Neuronal stem cell (in vitro differentiated cells): ENCODE measurements around the gene IRX2.

Experiments
- DNase-seq: peaks from one replicate; pipeline ENCODE4 v3.0.0-alpha.2; 2013; ENCODE audit warnings: low spot score
- H2AFZ ChIP-seq: one replicate; pipeline ENCODE4 v1.6.1; 2013; ENCODE audit warnings: mild to moderate bottlenecking, low read length, inconsistent platforms
- H2AK5ac ChIP-seq: 2 replicates; pipeline ENCODE4 v1.6.1; 2013; ENCODE audit warnings: low read depth, mild to moderate bottlenecking, inconsistent platforms, low read length, moderate library complexity, mixed read lengths
- H2BK120ac ChIP-seq: 2 replicates; pipeline ENCODE4 v1.6.1; 2013; ENCODE audit warnings: low read depth, mild to moderate bottlenecking, inconsistent platforms, low read length, moderate library complexity, mixed read lengths
- H2BK12ac ChIP-seq: one replicate; pipeline ENCODE4 v1.6.1; 2013; ENCODE audit warnings: low read length, inconsistent platforms
- H2BK15ac ChIP-seq: 2 replicates; pipeline ENCODE4 v1.6.1; 2013; ENCODE audit warnings: mild to moderate bottlenecking, low read length, inconsistent platforms, mixed read lengths
- H2BK5ac ChIP-seq: one replicate; pipeline ENCODE4 v1.6.1; 2013; ENCODE audit warnings: inconsistent platforms, mild to moderate bottlenecking, low read length, moderate library complexity
- H3K14ac ChIP-seq: one replicate; pipeline ENCODE4 v1.6.1; 2013; ENCODE audit warnings: low read length, inconsistent platforms
- H3K18ac ChIP-seq: 2 replicates; pipeline ENCODE4 v1.6.1; 2013; ENCODE audit warnings: low read length, inconsistent platforms
- H3K23ac ChIP-seq: 2 replicates; pipeline ENCODE4 v1.6.1; 2013; ENCODE audit warnings: low read depth, mild to moderate bottlenecking, mixed read lengths, low read length, inconsistent platforms; ENCODE audit not compliant: poor library complexity
- H3K27ac ChIP-seq: replicated peaks from 3 replicates; pipeline ENCODE4 v1.5.1; 2013; ENCODE audit warnings: low read length, inconsistent platforms
- H3K27me3 ChIP-seq, 3 experiments: 2 replicates each; pipeline ENCODE4 v1.6.1; 2013; ENCODE audit warnings: low read length in 3 of 3, mild to moderate bottlenecking in 2 of 3, inconsistent platforms in 1 of 3, low read depth in 1 of 3, mixed read lengths in 1 of 3, moderate library complexity in 1 of 3; ENCODE audit not compliant: control insufficient read depth in 3 of 3, insufficient read depth in 3 of 3
- H3K36me3 ChIP-seq, 2 donors: replicated peaks in 1 of 2; 2 replicates each; pipeline ENCODE4 v1.6.1; 2013; ENCODE audit warnings: low read length in 2 of 2; ENCODE audit not compliant: control insufficient read depth in 2 of 2, insufficient read depth in 2 of 2
- H3K4ac ChIP-seq: 2 replicates; pipeline ENCODE4 v1.6.1; 2013; ENCODE audit warnings: inconsistent platforms, mild to moderate bottlenecking, low read length, moderate library complexity
- H3K4me1 ChIP-seq, 2 donors: 1 replicate in 1 of 2; 2 replicates in 1 of 2; pipeline ENCODE4 v1.6.1; 2013; ENCODE audit warnings: low read length in 2 of 2, low read depth in 1 of 2; ENCODE audit not compliant: control insufficient read depth in 2 of 2, insufficient read depth in 1 of 2
- H3K4me2 ChIP-seq: one replicate; pipeline ENCODE4 v1.6.1; 2013; ENCODE audit warnings: mild to moderate bottlenecking, low read length, inconsistent platforms; ENCODE audit not compliant: insufficient read depth, poor library complexity, severe bottlenecking
- H3K4me3 ChIP-seq, 2 donors: 2 replicates each; pipeline ENCODE4 v1.5.1; 2013; ENCODE audit warnings: low read length in 2 of 2, mild to moderate bottlenecking in 2 of 2, inconsistent platforms in 1 of 2, moderate library complexity in 1 of 2
- H3K79me1 ChIP-seq: one replicate; pipeline ENCODE4 v1.6.1; 2013; ENCODE audit warnings: low read depth, mild to moderate bottlenecking, inconsistent platforms, low read length, moderate library complexity
- H3K9ac ChIP-seq: one replicate; pipeline ENCODE4 v1.6.1; 2013; ENCODE audit warnings: mild to moderate bottlenecking, low read depth, low read length, inconsistent platforms; ENCODE audit not compliant: poor library complexity
- H3K9me3 ChIP-seq, 2 donors: replicated peaks in 1 of 2; 2 replicates each; pipeline versions ENCODE3 to v1.6.1; 2013; ENCODE audit warnings: low read length in 2 of 2, mild to moderate bottlenecking in 2 of 2, inconsistent platforms in 1 of 2, low read depth in 1 of 2, mixed read lengths in 1 of 2, moderate library complexity in 1 of 2; ENCODE audit not compliant: control insufficient read depth in 2 of 2, insufficient read depth in 1 of 2
- H4K8ac ChIP-seq: one replicate; pipeline ENCODE4 v1.6.1; 2013; ENCODE audit warnings: low read depth, mild to moderate bottlenecking, inconsistent platforms, low read length, moderate library complexity
- H4K91ac ChIP-seq: one replicate; pipeline ENCODE4 v1.6.1; 2013; ENCODE audit warnings: low read length, low read depth, mild to moderate bottlenecking, inconsistent platforms; ENCODE audit not compliant: poor library complexity
- WGBS, 2 donors: extraction: QIAGEN DNeasy Blood & Tissue Kit; methylation state at CpG; one replicate each; pipeline ENCODE4 v1.1.7; 2013; ENCODE audit warnings: missing lambda C conversion rate in 2 of 2, mixed read lengths in 1 of 2; ENCODE audit not compliant: insufficient read length in 2 of 2, insufficient replicate concordance in 1 of 2; ENCODE audit errors: extremely low coverage in 2 of 2; 5-methylcytosine and 5-hydroxymethylcytosine counted together

IRX2 gene

GRCh38 chr5:2724831-2725230, 26.6 kb downstream of the IRX2 start:
- Histone ChIP-seq H3K14ac (no peak overlapping the region), H3K79me1 (no peaks in the 10 kb centered on the region), H3K4ac (no peak overlapping the region), H3K4me2 (no peak overlapping the region), H3K9me3 (no peaks in the 10 kb centered on the region), H3K36me3 (no peaks in the 10 kb centered on the region), H2BK120ac (no peak overlapping the region), H2BK5ac (no peak overlapping the region), H4K8ac (no peak overlapping the region), H2AK5ac (peak overlapping the region; percentile 9), H4K91ac (no peak overlapping the region), H2BK12ac (no peak overlapping the region), H3K9ac (no peak overlapping the region), H3K4me1 (no peaks in the 10 kb centered on the region), H3K23ac (no peak overlapping the region), H3K27me3 (no peaks in the 10 kb centered on the region), H2AFZ (no peak overlapping the region), H3K27ac (no peak overlapping the region), H3K18ac (no peak overlapping the region), H3K4me3 (no peak overlapping the region), H2BK15ac (no peak overlapping the region)
- DNase-seq = no peak
- WGBS, 2 donors = no CpG with 5 or more reads among the region's 5 CpGs

- no peak overlapping the region for H4K8ac ChIP-seq
- H3K9ac ChIP-seq = no peak overlapping the region
- no peak overlapping the region for H2BK5ac ChIP-seq
- no peak overlapping the region for H2AFZ ChIP-seq
- WGBS, 2 donors = no CpG with 5 or more reads among the region's 12 CpGs
- H3K79me1 ChIP-seq = no peaks in the 10 kb centered on the region
- no peaks in the 10 kb centered on the region for H3K4me1 ChIP-seq
- no peaks in the 10 kb centered on the region for H3K9me3 ChIP-seq
- H2BK15ac ChIP-seq = no peak overlapping the region
- DNase-seq = no peak
- no peak overlapping the region for H3K4me3 ChIP-seq
- H3K23ac ChIP-seq = no peak overlapping the region
- no peak overlapping the region for H2AK5ac ChIP-seq
- H3K18ac ChIP-seq = peak overlapping the region; percentile 28
- no peak overlapping the region for H3K27ac ChIP-seq
- H2BK120ac ChIP-seq = no peak overlapping the region
- H3K14ac ChIP-seq = peak overlapping the region; percentile 72
- no peaks in the 10 kb centered on the region for H3K36me3 ChIP-seq
- H4K91ac ChIP-seq = no peak overlapping the region
- no peak overlapping the region for H2BK12ac ChIP-seq
- no peak overlapping the region for H3K4me2 ChIP-seq
- no peaks in the 10 kb centered on the region for H3K27me3 ChIP-seq
- H3K4ac ChIP-seq = no peak overlapping the region
These were observed 27.4 kb downstream of the IRX2 start for GRCh38 chr5:2724031-2724581.

GRCh38 chr5:2722901-2723300, 28.6 kb downstream of the IRX2 start:
- DNase-seq = no peak
- H3K23ac ChIP-seq = peak overlapping the region; percentile 34

GRCh38 chr5:2721385-2722138, 29.9 kb downstream of the IRX2 start:
- no peaks in the 10 kb centered on the region for H3K36me3 ChIP-seq
- H3K4me1 ChIP-seq = no peaks in the 10 kb centered on the region
- H3K9ac ChIP-seq = no peak overlapping the region
- H3K4me3 ChIP-seq = peak overlapping the region in 1 of 2 donors; percentile 48
- no CpG with 5 or more reads among the region's 7 CpGs for WGBS, 2 donors
- DNase-seq = no peak
- H4K91ac ChIP-seq = no peak overlapping the region
- no peak overlapping the region for H3K27ac ChIP-seq
- no peak overlapping the region for H3K4me2 ChIP-seq
- H2BK120ac ChIP-seq = no peak overlapping the region
- no peak overlapping the region for H2BK5ac ChIP-seq
- no peak overlapping the region for H2BK12ac ChIP-seq
- H3K9me3 ChIP-seq = no peaks in the 10 kb centered on the region
- H4K8ac ChIP-seq = no peak overlapping the region
- no peak overlapping the region for H3K14ac ChIP-seq
- H2AK5ac ChIP-seq = no peak overlapping the region
- no peak overlapping the region for H2AFZ ChIP-seq
- no peaks in the 10 kb centered on the region for H3K79me1 ChIP-seq
- H3K4ac ChIP-seq = no peak overlapping the region
- H3K27me3 ChIP-seq = no peaks in the 10 kb centered on the region
- no peak overlapping the region for H3K18ac ChIP-seq
- no peak overlapping the region for H2BK15ac ChIP-seq
- no peak overlapping the region for H3K23ac ChIP-seq

More at GRCh38 chr5:2722901-2723300, 28.6 kb downstream of the IRX2 start:
- H3K9ac ChIP-seq = no peak overlapping the region
- H3K4me3 ChIP-seq = peak overlapping the region in 1 of 2 donors; percentile 31
- H3K27ac ChIP-seq = no peak overlapping the region
- no peak overlapping the region for H4K91ac ChIP-seq
- no peaks in the 10 kb centered on the region for H3K36me3 ChIP-seq
- H2BK120ac ChIP-seq = no peak overlapping the region
- H3K14ac ChIP-seq = no peak overlapping the region
- H3K79me1 ChIP-seq = no peaks in the 10 kb centered on the region
- H2AK5ac ChIP-seq = no peak overlapping the region
- H4K8ac ChIP-seq = no peak overlapping the region
- H2BK5ac ChIP-seq = no peak overlapping the region
- H3K18ac ChIP-seq = peak overlapping the region; percentile 67
- no peak overlapping the region for H3K4me2 ChIP-seq
- no peaks in the 10 kb centered on the region for H3K9me3 ChIP-seq
- H2BK12ac ChIP-seq = no peak overlapping the region
- H2AFZ ChIP-seq = no peak overlapping the region
- H3K27me3 ChIP-seq = no peaks in the 10 kb centered on the region
- WGBS, 2 donors = no CpG with 5 or more reads among the region's 7 CpGs
- no peak overlapping the region for H3K4ac ChIP-seq
- no peaks in the 10 kb centered on the region for H3K4me1 ChIP-seq
- H2BK15ac ChIP-seq = no peak overlapping the region
